Posterior vena cava (tissue), 2 donors: ENCODE measurements around the gene CALM1. TPM values are rescaled to one million over a fixed set of nuclear protein-coding genes. Genes with fewer than 3 reads are reported as not detected.

Experiments used
- DNase-seq: peaks from one replicate; pipeline ENCODE4 v3.0.0-alpha.2; 2020; ENCODE audit warnings: low spot score
- intact Hi-C, 2 donors: fragments of 100-400 bp; cut with DNase I; formaldehyde crosslinking; loops; one replicate each; pipeline versions ENCODE4 v1.14.1 to v1.14.2; 2022 to 2023
- total RNA-seq, 2 donors: library from RNA; stranded (reverse); fragmentation: NEBNext Ultra II Directional; extraction: Animal tissue kit (Norgen Biotek cat#: 25700); gene quantifications; one replicate each; pipeline ENCODE4 v1.2.1, GENCODE V29; 2021
- donor health status: DM: yes; HTN: yes; CAD: no.
- donor health status: DM: yes; HTN: yes; CAD: no.

The CALM1 gene
- total RNA-seq, 2 donors from 2014 or later, result 662 to 764 TPM

DNA sequence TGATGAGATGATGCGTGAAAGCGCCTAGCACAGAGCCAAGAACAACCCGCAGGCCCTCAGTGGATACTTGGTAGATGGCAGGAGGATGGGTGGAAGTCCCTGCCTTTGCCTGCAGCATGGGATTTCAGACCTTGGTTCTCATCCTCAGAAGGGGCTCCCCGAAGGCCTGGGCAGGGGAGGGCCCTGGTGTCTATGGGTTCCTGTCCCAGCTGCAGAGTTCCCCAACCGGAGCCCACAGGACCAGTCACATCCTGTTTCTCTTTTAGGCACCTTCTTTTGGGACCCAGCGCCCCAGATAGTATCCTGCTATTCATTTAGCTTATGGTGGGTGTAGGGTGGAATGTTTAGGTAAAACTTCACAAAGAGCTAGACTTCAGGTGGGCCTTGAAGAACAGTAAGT is 55.5 kb downstream of the CALM1 start:
- intact Hi-C loops, result no loop called here
- no peak for DNase-seq

DNA sequence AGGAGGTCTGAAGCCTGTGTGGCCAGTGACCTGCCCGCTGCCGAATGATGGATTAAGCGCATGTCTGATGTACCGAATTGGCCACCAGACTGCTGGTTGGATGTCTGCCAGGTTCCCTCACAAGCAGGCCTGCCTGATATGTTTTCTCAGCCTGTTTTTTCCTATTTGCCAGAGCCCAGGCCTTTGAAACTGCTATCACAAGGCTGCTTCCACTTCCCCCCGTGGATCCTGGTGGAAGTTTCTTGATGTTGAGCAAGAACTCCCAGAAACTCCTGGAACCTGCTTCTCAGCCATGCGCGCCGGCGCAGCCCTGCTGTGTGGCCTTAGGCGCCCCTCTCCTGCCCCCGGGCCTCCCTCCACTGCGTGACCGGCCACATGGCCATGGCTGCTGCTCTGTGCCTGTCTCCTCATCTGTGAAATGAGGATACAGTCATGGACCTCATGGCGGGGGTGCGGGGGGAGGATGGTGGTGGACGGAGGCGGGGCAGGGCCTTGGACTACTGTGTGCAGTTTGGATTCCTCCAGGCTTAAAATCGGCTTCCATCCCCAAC is 56.6 kb downstream of the CALM1 start:
- no peak for DNase-seq
- intact Hi-C loops, result no loop called here

DNA sequence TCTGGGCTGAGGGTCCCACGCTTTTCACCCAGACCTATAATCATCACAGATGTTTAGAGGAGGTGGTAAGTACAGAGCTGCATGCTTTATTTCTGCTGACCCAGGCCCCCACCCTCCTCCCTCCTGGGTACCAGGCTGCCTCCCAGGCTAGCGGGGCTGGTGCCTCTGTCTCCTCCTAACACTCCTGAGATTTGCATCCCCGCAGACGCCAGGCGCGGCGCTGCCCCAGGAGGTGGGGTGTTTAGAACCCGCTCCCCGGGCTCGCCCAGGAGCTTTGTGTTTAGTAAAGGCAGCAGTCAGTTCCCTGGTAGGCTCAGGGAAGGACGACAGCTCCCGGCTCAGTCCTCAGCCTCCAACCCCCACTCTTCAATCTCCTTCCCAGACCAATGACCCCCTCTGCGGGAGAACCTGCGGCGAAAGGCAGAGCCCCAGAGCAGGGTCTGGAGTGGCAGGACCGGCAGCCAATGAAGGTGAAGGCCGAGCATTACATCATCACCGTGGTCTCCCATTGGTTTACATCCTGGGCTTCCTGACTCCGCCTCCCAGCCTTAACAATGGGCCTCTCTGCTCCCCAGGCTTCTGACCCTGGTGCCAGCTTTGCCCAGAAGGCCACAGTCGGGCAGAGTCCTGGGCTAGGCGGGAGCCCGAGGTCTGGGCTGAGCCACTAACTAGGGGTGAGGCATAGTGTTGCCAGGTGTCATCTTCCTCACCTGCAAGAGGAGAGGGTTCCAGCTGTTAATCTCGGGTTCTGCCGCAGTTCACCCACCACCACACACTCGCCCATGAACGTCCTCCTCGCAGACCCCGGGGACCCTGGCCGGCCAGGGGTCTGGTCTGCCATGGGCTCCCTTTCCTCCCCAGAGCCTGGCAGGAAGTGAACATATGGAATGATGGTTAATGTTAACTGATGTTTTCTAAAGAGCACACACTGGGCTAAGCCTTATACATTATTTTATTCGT is 57.5 kb downstream of the CALM1 start:
- DNase-seq, result no peak
- intact Hi-C loops, result no loop called here

DNA sequence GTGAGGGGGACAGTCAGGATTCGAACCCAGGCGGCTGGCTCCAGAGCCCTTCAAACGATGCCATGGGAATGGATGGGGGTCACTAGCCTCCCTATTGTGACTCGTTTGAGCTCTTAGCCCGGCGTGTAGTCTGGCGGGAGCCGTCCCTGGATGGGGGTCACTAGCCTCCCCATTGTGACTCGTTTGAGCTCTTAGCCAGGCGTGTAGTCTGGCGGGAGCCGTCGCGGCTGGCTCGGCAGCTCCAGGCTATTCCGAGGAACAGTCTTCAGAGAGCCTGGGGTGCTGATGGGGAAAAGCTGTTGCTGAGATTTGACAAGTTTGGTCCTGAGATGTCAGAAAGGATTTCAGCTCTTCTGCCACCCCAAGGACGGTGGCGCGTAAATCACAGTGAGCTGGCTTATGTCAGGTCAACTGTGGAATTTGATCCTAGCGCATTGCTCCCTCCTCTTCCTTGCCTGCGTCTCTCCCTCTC is 58.3 kb downstream of the CALM1 start:
- intact Hi-C loops, result no loop called here
- no peak for DNase-seq

DNA sequence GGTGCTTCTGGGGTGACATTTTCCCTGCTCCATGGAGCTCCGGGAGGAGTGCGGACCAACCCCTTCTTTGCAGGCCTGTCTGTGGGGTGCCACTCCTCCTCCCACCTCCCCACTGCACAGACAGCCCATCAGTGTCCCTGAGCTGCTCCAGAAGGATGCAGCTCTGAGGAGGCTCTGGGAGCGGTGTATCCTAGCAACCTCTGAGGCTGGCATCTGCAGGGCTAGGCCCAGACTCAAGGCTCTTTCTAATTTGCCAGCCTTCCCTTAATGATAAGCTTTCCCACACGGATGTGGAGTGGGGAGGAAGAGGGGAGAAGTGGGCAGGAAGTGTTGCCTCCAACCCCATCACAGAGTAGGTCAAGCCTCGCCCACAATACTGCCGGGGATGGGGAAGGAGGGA is 59.7 kb downstream of the CALM1 start:
- intact Hi-C loops, result no loop called here
- DNase-seq, result no peak

DNA sequence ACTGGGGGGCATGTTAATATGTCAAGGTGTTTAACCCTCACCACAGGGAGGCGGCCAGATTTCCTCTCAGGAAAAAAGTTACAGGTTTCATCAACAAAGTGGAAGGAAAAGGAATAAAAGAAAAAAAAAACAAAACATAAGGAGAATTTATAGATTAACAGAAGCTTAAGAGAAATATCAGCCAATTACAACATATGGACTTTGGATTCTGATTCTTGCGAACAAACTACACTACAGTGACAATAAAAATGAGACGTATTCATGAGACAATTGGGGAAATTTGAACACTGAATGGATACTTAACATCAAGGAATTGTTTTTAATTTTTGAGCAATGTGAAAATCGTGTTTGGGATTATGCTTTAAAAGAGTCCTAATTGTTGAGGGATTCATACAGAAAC is 60.4 kb downstream of the CALM1 start:
- intact Hi-C loops, result no loop called here

More for the DNA sequence above, 60.4 kb downstream of the CALM1 start:
- no peak for DNase-seq

Other genes with a start within 250 kb of the CALM1 start
- 10 to 100 TPM; 87.2 to 90.8 TPM for gene PSMC1, start 140.5 kb upstream of the CALM1 start, total RNA-seq
- 10 to 100 TPM; 13.5 to 16.8 TPM for gene NRDE2, start 65.1 kb upstream of the CALM1 start, total RNA-seq